ENCODE measurements around the gene ALS2CL.

ALS2CL gene

DNA sequence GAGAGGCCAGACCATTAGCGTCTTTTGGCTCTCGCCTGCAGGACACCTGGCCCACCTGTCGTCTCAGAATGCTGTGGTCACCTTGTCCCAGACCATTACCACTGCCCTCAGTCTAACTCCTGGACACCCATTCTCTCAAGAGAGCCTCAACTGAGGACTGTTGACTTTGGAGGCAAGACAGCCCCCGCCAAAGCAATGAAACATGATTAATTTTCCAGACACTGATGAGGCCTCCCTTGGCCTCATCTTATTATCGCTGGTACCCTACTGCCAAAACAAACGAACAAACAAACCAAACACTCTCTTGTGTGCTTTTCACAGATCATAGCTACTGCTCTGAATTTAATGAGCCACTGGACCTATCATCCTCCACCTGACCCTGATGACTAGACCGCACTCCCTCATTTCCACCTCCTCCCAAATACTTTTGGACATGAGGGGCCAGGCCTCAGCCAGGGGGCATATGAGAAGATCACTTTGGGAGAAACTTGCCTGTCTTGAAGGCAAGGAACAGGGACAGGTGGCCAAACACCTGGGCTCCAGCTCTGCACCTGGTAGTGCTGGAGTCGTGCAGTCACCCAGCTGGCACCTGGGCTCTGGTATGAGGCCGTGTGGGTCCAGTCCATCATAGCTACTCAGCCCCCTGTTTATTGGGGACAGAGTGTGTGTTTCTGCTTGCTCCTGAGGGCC lies 27.6 kb downstream of the ALS2CL start:
- DNase-seq (ENCODE audit: low read depth): no peak

DNA sequence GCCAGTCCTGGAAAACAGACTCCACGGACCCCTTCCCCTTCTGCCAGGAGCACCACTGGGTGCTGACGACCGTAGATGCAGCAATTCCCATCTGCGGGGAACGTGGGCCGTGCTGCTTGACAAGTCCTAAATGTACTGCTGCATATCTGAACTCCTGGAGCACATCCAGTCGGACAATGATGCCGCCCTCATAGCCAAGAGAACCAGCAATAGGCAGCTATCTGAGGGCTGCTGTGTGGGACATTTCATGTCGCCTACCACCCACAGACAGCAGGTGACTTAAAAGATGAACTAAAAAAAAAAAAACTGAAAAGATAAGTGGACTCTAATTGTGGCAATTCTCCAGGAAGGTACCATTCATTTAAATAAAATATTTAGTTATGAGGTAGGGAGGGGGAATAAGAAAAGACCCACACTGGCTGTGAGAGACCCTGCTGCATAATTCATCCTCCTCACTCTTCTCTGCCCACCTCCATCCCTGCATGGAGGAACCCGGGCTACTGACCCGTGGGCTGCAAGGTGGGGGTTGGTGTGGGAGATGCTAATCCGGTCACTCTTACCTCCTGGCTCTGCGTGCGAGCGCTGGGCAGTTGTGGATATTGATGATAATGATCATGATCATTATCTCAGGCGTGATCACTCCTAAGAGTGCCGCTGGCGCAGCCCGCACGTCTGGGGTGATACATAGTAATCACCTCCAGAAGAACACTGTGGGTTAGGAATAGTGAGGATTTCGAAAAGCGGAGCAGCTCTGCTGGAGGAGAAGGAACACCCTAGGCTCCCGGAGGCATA lies 28.3 kb downstream of the ALS2CL start:
- no peak for DNase-seq (ENCODE audit: low read depth)

DNA sequence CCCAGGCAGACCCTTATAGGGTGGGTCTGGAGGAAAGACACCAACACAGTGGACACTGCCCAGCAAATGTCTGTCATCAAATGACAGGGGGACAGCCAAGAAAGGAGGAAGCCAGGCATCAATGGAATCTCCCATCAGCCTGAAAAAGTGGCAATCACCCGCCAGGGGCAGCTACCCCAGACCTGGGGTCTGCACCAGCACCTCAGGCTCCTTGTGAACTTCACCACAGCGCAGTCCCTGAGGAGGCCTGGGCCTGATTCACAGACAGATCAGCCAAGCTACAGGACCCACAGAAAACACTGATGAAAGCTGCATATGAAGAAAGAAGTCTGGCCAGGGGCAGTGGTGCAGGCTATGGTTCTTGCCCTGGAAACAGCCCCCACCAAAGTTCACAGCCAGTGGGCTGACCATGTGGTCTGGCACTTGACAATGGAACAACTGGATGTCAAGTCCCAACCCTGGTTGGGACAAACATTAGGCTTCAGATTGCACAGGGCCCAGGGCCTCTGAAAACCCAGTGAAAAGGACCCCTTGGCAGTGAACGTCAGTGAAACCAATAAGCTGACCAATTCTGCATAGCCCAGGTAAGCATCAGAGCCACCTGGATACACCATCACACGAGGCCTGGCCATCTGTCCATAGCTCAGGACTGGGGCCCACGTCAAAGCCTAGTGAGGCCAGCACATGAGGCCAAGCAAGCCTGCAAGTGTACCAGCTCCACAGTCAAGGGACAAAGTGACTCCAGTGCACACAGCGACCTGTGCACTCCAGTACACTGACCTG lies 29.1 kb downstream of the ALS2CL start:
- DNase-seq (ENCODE audit: low read depth): no peak

DNA sequence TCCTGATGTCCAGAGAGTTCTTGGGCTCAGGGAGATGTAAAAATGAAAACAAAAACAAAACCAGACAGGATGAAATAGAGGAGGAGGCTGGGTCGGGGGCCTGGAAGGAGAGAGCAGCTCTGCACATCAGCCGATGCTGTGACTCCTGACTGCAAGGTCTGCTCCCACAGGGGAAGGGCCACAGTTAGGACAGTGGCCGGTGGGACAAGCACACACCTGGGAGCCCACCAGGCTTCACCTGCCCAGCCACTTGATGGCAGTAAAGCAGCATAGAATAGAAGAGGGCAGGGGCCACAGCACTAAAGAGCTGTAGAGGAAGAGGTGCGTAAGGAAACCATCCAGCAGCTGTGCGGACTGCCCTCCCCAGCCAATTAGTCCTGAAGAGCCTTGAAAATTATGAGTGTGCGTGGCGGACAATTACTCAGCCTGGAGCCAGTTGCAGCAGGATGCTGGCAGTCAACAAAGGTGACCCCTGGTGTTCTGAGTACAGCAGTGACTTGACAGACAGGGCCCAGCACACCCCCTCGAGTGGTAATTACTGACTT lies 29.8 kb downstream of the ALS2CL start:
- no peak for DNase-seq (ENCODE audit: low read depth)

DNA sequence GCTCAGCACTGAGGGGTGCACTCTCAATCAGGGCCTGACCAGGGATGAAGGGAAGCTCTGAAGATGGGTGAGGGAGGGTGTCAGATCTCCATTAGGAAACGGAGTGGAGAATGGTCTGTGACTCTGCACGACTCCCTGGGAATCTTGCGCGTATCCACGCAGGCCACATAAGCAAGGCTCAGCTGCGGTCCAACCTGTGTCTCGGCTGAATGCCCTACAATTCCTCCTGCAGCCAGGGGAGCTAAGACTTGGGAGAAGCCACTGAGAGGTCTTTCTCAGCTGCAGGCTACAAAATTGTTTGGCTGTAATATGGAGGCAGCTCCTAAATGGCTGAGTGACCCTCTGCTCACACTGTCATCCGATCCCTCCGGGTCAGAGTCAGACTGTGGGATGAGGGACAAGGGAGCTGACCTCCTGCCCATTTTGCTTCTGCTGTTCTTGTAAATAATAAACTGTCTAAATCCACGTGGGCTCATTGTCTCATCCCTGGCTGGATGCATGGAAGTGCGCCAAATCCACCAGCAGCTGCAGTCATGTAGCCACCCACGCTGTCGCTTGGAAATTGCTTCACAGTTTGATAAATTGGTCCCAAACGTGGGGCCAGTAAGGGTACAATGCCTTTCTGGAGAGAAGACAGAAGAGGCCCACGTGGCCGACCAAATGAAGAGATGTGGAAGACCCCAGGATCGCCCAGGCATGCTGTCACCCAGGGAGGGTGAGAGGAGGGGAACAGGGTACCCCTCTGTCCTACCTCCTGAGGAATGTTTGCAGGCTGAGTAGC lies 30.5 kb downstream of the ALS2CL start:
- DNase-seq (ENCODE audit: low read depth): no peak

DNA sequence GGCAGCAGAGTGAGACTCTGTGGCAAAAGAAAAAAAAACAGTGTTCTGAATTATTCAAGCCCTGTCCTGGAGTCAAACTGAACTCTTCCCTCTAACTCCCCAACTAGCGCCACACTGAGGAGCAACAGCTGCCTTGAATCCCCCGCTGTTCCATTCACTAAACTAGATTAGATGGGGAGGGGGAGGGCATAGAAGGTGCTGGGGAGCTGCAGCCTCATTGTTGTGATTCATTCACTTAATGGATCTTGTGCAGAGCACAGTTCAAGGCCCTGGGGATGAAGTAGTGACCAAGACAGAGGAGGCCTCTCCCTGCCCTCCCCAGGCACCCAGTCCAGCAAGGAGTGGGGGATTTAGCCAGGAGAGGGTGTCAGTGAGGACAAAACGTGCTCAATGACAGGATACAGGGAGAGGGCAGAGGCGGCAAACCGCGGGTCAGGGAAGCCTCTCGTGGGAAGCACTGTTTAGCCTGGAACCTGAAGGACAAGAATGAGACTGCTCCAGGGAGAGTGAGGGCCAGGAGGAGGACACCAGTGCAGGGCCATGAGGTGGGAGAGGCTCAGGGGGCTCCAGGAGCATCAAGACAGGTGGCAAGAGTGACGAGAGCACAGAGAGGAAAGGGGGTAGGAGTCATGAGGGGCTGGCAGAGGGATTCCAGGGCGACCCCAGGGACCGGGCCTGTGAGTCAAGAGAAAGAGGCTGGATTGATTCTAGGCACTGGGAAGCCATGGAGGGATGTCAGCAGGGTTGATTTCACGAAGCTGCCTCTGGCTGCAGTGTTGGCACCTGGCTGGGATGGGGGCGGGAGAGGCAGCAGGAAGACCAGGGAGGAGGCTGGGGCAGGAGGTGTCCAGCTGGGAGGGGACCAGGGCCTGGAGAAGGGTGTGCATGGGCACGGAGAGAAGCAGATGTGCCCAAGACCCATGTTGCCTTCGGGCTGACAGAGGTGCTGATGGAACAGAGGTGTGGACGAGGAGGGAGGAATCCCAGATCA lies 31.4 kb downstream of the ALS2CL start:
- DNase-seq (ENCODE audit: low read depth): no peak

DNA sequence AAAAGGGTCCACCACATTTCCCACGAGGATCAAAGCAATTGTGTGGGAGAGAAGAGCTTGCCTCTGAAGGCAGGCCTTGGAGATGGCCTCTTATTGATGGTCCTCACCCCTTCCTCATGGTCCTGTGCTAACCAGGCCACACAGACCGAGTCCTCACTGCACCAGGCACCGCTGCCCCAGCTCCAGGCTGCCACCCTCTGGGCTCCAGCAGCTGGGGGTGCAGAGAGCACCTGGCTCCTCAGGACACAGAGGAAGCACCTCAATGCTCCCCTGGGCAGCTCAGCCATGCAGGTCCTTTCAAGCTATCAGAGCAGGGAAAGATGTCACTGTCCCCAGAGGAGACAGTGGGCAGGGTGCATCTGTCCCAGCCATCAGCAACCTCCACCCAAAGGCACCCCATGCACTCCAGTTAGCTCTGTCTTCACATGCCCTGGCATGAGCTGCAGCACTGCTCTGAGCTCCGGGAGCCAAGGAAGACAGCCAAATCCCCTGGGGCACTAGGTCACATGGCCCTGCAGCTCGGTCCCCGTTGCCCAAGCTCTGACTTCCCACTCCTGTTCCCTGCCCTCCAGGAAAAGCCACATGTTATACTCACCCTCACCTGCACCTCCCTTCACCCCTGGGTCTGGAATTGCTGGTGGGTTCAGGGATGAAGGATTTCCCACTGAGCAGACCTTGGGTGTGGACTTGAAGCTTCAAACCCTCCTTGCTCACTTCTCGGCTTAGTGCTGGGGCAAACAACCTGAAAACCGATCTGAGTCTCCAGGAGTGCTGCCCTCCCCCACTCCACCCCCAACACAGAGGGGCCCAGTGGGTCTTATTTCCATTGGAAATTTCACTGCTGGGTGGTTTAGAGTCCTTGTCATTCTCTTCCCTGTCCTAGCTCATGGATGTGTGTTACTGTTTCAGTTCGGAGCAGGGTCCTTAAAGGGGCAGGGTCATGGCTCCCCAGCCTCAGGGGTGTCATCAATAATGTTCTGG lies 32.6 kb downstream of the ALS2CL start:
- no peak for DNase-seq (ENCODE audit: low read depth)

DNA sequence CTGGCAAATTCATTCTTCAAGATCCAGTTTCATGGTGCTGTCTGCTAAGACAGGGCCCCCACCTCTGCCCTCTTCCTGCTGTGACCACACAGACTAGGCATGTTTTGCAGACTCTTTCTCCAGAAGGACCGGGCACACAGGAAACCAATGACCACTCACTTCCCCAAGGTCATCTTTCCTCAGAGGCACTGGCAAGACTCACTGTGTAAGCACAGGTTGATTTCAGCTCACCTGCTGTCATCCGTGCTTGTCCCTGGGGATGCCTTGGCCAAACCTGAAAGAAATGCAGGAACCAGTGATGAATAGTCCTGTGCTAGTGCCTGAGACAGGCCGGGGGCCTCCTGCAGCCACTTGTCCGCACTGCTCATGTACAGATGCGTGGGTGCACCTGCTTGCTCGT lies 33.5 kb downstream of the ALS2CL start:
- DNase-seq (ENCODE audit: low read depth): no peak

DNA sequence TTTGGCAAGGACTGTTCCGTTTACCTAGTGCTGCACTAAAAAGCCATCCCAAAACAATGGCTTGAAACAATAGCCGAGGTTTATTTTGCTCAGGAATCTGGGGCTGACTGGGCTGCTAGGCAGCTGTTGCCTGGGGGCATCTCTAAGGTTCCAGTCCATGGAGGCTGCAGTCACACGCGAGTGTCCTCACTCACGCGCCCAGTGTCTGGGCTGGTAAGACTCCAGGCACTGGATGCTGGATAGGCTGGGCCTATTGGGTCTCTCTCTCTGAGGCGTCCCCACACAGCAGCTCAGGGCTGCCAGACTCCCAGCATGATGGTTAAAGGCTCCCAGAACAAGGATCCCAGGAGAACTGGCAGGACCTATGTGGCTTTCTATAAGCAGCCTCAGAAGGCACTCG lies 34.2 kb downstream of the ALS2CL start:
- DNase-seq (ENCODE audit: low read depth): no peak

DNA sequence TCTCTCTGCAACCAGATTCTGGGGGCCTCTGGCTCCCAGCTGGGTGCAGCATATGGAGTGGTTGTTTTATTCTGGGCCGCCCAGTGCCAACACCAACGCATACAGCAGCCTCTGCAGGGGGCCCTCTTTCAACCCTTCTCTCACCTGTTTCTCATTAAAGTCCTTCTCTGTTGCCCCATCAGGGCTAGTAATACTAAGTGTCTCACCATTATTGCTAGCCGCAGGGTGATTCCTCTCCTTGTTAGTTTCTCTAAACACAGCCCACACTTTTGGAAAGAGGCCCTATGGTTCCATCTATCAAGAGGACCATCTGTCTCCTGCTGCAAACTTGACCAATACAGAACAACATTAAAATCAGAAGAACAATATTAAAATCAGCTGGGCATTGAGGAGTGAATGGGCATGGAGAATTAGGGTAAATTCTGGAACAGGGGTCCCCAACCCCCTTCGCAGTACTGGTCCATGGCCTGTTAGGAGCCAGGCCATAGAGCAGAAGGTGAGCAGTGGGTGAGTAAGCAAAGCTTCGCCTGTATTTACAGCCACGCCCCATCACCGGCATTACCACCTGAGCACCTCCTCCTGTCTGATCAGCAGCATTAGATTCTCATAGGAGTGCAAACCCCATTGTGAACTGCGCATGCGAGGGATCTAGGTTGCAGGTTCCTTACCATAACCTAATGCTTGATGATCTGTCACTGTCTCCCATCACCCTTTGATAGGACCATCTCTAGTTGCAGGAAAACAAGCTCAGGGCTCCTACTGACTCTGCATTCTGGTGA lies 36.5 kb downstream of the ALS2CL start:
- DNase-seq (ENCODE audit: low read depth): no peak

DNA sequence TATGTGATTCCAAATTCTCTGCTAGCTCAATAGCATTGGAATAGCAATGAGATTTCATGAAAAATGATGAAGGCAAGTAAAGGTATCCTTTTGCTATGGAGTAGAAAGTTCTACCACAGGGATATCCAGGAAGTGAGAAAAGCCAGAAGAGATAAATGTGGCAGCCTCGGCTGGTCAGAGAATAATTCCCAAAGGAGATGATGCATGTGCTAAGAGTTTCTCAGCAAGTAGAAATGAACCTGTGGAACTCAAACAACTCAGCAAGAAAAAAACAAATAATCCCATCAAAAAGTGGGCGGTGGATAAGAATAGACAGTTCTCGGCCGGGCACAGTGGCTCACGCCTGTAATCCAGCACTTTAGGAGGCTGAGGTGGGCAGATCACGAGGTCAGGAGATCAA lies 38.2 kb downstream of the ALS2CL start:
- no peak for DNase-seq (ENCODE audit: low read depth)

DNA sequence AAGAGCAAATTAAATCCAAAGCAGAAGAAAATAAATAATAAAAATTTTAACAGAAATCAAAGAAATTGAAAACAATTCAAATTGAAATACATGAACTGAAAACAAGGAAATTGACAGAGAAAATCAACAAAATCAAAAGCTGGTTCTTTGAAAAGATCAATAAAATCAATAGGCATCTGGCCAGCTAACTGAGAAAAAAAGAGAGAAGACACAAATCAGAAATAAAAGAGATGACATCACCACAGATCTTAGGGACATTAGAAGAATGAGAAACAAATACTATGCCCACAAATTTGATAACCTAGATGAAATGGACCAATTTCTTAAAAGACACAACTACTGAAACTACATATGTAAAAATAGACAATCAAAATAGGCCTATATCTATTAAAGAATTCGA lies 42.4 kb downstream of the ALS2CL start:
- DNase-seq (ENCODE audit: low read depth): no peak

DNA sequence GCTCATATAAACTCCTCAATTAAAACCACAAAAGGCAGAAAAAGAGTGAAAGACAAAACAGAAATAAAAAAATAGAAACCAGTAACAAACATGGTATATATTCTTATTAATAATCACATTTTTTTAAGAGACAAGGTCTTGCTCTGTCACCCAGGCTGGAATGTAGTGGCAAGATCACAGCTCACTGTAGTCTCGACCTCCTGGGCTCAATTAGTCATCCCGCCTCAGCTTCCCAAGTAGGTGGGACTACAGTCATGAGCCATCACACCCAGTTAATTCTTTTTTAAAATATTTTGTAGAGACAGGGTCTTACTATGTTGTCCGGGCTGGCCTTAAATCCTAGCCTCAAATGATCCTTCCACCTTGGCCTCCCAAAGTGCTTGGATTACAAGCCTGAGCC lies 44.0 kb downstream of the ALS2CL start:
- DNase-seq (ENCODE audit: low read depth): no peak

DNA sequence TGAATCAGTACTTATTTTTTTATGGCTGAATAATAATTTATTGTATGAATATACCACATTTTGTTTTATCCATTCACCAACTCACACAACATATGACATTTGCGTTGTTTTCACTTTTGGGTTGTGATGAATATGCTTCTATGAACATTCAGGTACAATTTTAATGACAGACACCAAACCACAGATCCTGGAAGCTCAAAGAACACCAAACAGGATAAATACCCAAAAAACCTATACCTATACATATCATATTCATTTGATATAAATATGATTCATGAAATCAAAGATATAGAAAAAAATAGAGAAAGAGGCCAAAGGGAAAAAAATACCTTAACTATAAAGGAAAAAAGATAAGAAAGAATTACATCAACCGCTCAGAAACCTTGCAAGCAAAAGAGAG lies 45.4 kb downstream of the ALS2CL start:
- DNase-seq (ENCODE audit: low read depth): no peak

DNA sequence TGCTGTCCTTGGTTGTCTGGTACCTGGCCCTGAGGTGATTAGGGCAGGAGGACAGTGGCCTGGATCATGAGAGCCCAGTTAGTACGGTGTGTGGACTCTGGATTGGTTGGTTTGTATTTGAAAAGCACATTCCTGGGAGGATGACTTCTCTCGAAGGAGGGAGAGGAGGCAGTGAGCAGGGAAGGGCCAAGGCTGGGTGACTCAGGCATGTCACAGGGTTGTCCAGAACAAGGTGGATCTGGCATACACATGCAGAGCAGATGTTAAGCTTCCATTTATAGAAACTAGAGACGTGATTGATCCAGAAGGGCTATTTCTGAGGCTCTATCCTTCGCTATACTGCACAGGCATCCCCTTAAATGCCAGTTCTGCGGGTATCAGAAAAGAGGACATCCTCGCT lies 46.8 kb downstream of the ALS2CL start:
- no peak for DNase-seq (ENCODE audit: low read depth)

DNA sequence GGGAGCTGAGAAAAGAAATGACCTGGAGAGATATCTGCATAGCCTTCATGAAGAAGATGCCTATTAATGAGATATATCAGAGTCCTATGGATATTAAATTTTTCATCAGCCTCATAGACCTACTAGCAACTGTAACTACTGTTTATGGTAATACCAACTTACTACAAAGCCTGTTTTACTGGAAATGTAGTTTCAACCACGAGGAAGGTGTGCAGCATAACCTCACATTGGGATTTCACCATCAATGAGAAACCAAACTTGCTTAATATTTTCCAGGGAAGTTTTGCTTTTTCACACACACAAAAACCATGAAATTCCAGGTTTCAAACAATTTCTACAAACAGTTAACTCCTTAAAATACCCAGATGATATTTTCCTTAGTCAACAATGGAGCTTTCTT lies 49.8 kb downstream of the ALS2CL start:
- no peak for DNase-seq (ENCODE audit: low read depth)

DNA sequence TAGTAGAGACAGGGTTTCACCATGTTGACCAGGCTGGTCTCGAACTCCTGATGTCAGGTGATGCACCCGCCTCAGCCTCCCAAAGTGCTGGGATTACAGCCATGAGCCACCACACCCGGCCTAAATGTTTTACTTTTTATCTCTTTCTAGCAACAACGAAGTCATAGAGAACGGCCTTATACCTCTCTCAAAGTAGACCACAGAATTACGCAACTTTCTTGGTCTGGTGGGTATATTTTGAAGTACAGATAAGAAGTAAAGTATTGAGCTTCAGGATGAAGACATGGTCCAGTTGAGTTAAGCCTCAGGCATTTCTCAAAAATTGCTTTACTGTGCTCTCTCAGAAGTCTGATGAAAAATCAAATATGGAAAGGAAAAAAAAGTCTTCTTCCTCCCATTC lies 50.5 kb downstream of the ALS2CL start:
- no peak for DNase-seq (ENCODE audit: low read depth)

DNA sequence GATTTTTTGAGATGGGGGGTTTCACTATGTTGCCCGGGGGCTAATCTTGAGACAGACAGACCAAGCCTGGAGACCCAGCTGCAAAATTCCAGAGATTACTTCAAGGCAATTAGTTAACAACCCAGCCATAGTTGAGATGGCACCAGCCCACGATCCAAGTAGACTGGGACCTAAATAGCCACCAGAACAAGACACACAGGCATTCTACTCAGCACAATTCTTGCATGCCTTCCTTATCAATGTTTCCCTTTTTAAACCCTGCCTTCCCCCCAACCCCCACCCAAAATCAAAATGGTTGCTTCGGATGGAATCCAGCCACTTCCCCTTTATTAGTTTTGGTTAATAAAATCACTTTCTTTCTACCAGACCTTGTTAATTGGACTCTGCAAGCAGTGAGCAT lies 52.6 kb downstream of the ALS2CL start:
- no peak for DNase-seq (ENCODE audit: low read depth)

DNA sequence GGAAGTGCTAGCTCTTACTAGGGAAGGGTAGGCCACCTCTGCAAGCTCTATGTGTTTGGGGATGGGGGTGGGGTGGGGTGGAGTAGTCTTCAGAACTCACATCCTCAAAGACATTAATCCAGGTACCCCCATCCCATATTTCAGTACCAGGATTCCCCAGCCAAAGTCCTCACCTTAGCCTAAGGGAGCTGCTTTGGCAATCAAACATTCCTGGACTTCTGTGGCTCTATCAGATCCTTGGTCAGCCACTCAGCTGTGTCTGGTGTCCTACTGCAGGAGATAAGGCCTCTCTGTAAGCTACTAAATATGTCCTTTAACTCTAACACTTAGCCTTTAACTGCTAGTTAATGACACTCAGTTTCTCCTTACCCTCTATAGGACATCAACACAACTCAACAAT lies 54.3 kb downstream of the ALS2CL start:
- DNase-seq (ENCODE audit: low read depth): no peak
